CD4-positive, CD25-positive, alpha-beta regulatory T cell (primary cell): Measurements from ENCODE around the gene SHMT1. TPM values are rescaled to one million over a fixed set of nuclear protein-coding genes. Genes with fewer than 3 reads are reported as not detected.
A peak's percentile ranks its signal among the peaks of the same experiment; 100 is the strongest.
"Not testable (repeated sequence)": the region's sequence is repeated elsewhere in the genome, so short reads cannot be mapped to it uniquely, and the experiment has no call there.

Experiments
- ATAC-seq, 2 donors: fragments of 150-1000 bp; cut with Tn5 transposase; one replicate each; pipeline ENCODE4 v1.10.0; 2021; ENCODE audit warnings: low read depth in 2 of 2, moderate number of reproducible peaks in 2 of 2, moderate library complexity in 1 of 2
- DNase-seq, 3 donors: peaks; one replicate each; pipeline versions ENCODE4 v3.0.0 to v3.0.0-alpha.2; 2012 to 2022; ENCODE audit warnings: mixed read lengths in 1 of 3
- H3K27ac ChIP-seq: one replicate; pipeline ENCODE4 v1.7.0; 2013; ENCODE audit warnings: mild to moderate bottlenecking, low read length; ENCODE audit not compliant: insufficient read depth, poor library complexity, severe bottlenecking
- H3K27me3 ChIP-seq: one replicate; pipeline ENCODE4 v1.7.0; 2013; ENCODE audit warnings: low read length; ENCODE audit not compliant: control insufficient read depth, insufficient read depth
- H3K36me3 ChIP-seq: one replicate; pipeline ENCODE4 v1.7.0; 2013; ENCODE audit warnings: mild to moderate bottlenecking, low read length, moderate library complexity; ENCODE audit not compliant: control insufficient read depth, insufficient read depth
- H3K4me1 ChIP-seq: 2 replicates; pipeline ENCODE4 v1.7.0; 2013; ENCODE audit warnings: mild to moderate bottlenecking, low read length; ENCODE audit not compliant: insufficient read depth, control insufficient read depth, poor library complexity, severe bottlenecking
- H3K4me3 ChIP-seq: one replicate; pipeline ENCODE4 v1.7.0; 2013; ENCODE audit warnings: low read depth, mild to moderate bottlenecking, low read length, moderate library complexity
- H3K9me3 ChIP-seq, 2 experiments: 1 replicate in 1 of 2; 2 replicates in 1 of 2; pipeline ENCODE4 v1.7.0; 2013; ENCODE audit warnings: low read length in 2 of 2, mild to moderate bottlenecking in 1 of 2, moderate library complexity in 1 of 2; ENCODE audit not compliant: control insufficient read depth in 2 of 2
- H3K27ac Mint-ChIP-seq, 3 donors: one replicate each; pipeline ENCODE4 v1.8.0; 2020 to 2022; ENCODE audit warnings: mild to moderate bottlenecking in 3 of 3, mixed read lengths in 3 of 3, moderate library complexity in 2 of 3
- H3K27me3 Mint-ChIP-seq: one replicate; pipeline ENCODE4 v1.8.0; 2022; ENCODE audit warnings: mild to moderate bottlenecking, mixed read lengths
- H3K36me3 Mint-ChIP-seq: one replicate; pipeline ENCODE4 v1.8.0; 2020; ENCODE audit warnings: mixed read lengths
- H3K4me1 Mint-ChIP-seq, 4 donors: one replicate each; pipeline ENCODE4 v1.8.0; 2020 to 2022; ENCODE audit warnings: mixed read lengths in 4 of 4, mild to moderate bottlenecking in 1 of 4
- H3K4me3 Mint-ChIP-seq, 4 donors: one replicate each; pipeline ENCODE4 v1.8.0; 2020 to 2022; ENCODE audit warnings: mild to moderate bottlenecking in 4 of 4, mixed read lengths in 4 of 4, moderate library complexity in 3 of 4
- H3K9me3 Mint-ChIP-seq, 7 donors: one replicate each; pipeline ENCODE4 v1.8.0; 2020 to 2022; ENCODE audit warnings: mixed read lengths in 7 of 7, mild to moderate bottlenecking in 3 of 7, moderate library complexity in 2 of 7
- polyA plus RNA-seq, 4 donors: library from polyadenylated mRNA; unstranded; fragments of 300-500 nt; fragmentation: Illumina TruSeq; gene quantifications; one replicate each; pipeline ENCODE4 v1.2.3, GENCODE V29; 2021
- total RNA-seq: library from RNA; stranded (reverse); gene quantifications from one replicate; pipeline ENCODE4 v1.2.3, GENCODE V29; 2022

SHMT1 gene
- total and polyA plus RNA-seq, 5 donors from 2014 or later, result 19.0 to 44.7 (median 34.5) TPM

DNA sequence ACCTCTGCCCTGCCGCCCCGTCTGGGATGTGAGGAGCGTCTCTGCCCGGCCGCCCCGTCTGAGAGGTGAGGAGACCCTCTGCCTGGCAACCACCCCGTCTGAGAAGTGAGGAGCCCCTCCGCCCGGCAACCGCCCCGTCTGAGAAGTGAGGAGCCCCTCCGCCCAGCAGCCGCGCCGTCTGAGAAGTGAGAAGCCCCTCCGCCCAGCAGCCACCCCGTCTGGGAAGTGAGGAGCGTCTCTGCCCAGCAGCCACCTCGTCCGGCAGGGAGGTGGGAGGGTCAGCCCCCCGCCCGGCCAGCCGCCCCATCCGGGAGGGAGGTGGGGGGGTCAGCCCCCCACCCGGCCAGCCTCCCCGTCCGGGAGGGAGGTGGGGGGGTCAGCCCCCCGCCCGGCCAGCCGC lies 65.3 kb downstream of the SHMT1 start:
- ATAC-seq, H3K4me3 ChIP-seq, H3K27ac Mint-ChIP-seq, H3K4me1 ChIP-seq, H3K4me3 Mint-ChIP-seq, H3K4me1 Mint-ChIP-seq, H3K9me3 Mint-ChIP-seq, DNase-seq, H3K27me3 Mint-ChIP-seq, H3K9me3 ChIP-seq, H3K27ac ChIP-seq, H3K27me3 ChIP-seq: not testable (repeated sequence)
- peaks cover 47% of the 10 kb centered on the region for H3K36me3 ChIP-seq
- H3K36me3 Mint-ChIP-seq, result peaks cover 31% of the 10 kb centered on the region

DNA sequence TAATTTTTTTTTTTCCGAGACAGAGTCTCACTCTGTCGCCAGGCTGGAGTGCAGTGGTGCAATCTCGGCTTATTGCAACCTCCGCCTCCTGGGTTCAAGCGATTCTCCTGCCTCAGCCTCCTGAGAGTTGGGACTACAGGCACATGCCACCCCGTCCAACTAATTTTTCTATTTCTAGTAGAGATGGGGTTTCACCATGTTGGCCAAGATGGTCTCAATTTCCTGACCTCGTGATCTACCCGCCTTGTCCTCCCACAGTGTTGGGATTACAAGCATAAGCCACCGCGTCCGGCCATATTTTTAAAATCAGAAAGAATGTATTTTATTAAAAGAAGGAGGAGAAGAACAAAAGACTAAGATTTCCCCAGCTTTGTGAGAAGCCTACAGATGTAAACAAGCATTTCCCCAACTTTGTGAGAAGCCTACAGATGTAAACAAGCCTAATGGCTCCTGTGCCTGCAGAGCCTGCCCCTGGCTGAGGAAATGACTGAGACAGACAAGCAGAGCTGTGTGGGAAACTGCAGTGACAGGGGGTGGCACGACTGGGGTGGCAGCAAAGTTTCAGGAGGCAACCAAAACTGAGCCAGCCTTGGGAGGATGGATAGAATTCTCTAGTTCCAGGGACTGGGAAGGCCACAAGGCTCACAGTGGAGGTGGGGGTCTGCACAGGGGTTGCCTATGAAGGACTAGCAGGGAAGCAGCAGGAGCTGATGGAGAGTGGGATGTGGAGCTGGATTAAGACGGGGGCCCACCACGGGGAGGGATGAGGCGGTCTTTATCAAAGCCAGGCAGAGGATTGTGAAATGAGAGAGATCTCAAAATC lies 71.4 kb downstream of the SHMT1 start:
- no peak overlapping the region for H3K4me3 Mint-ChIP-seq
- no peaks in the 10 kb centered on the region for H3K27me3 Mint-ChIP-seq
- H3K9me3 ChIP-seq, result no peaks in the 10 kb centered on the region
- no peaks in the 10 kb centered on the region for H3K4me1 ChIP-seq
- ATAC-seq (no peak), DNase-seq (no peak)
- peak overlapping the region in 1 of 3 donors; percentile 5 for H3K27ac Mint-ChIP-seq
- no peak overlapping the region for H3K4me3 ChIP-seq
- H3K27ac ChIP-seq, result no peak overlapping the region
- no peaks in the 10 kb centered on the region for H3K27me3 ChIP-seq
- H3K9me3 Mint-ChIP-seq, result no peaks in the 10 kb centered on the region
- peaks cover 0 to 2% (median 0%) of the 10 kb centered on the region in 4 donors for H3K4me1 Mint-ChIP-seq
- H3K36me3 ChIP-seq, result peaks cover 55% of the 10 kb centered on the region
- H3K36me3 Mint-ChIP-seq, result peaks cover 22% of the 10 kb centered on the region

DNA sequence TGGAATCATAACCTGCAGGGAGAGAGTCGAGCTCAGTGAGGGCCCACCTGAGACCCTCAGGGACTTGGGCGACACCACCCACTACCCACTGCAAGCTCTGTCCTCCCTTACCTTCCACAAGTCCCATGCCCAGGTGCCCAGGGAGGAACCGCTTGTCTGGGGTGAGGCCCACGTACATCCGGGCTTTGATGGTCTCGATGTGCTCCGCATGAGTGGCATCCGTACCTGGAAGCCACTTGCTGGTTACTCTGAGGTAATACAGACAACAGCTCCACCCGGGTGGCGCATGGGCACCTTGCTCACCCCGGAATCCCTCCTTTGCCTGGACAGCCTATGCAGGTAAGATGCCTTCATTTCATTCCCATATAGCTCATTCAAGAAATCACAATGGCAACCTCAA lies 78.1 kb downstream of the SHMT1 start:
- Mint-ChIP-seq H3K27me3 (no peaks in the 10 kb centered on the region), H3K9me3 (no peaks in the 10 kb centered on the region), H3K4me3 (no peak overlapping the region), H3K27ac (peak overlapping the region in 1 of 3 donors; percentile 20), H3K36me3 (peaks cover 43% of the 10 kb centered on the region), H3K4me1 (peaks cover 0 to 2% (median 0%) of the 10 kb centered on the region in 4 donors)
- peaks cover 73% of the 10 kb centered on the region for H3K36me3 ChIP-seq
- no peak overlapping the region for H3K27ac ChIP-seq
- H3K27me3 ChIP-seq, result no peaks in the 10 kb centered on the region
- no peak overlapping the region for H3K4me3 ChIP-seq
- H3K4me1 ChIP-seq, result no peaks in the 10 kb centered on the region
- ATAC-seq (no peak), DNase-seq (no peak)
- no peaks in the 10 kb centered on the region for H3K9me3 ChIP-seq

GRCh38 chr17:18281788-18282187 lies 81.6 kb downstream of the SHMT1 start:
- H3K9me3 ChIP-seq, result no peaks in the 10 kb centered on the region
- peaks cover 40% of the 10 kb centered on the region for H3K36me3 Mint-ChIP-seq
- ATAC-seq (no peak), DNase-seq (no peak)
- no peak overlapping the region for H3K4me3 Mint-ChIP-seq
- no peak overlapping the region for H3K4me3 ChIP-seq
- no peaks in the 10 kb centered on the region for H3K4me1 Mint-ChIP-seq
- H3K4me1 ChIP-seq, result no peaks in the 10 kb centered on the region
- no peak overlapping the region for H3K27ac Mint-ChIP-seq
- H3K27ac ChIP-seq, result no peak overlapping the region
- H3K27me3 Mint-ChIP-seq, result no peaks in the 10 kb centered on the region
- H3K9me3 Mint-ChIP-seq, result no peaks in the 10 kb centered on the region
- H3K27me3 ChIP-seq, result no peaks in the 10 kb centered on the region
- H3K36me3 ChIP-seq, result peaks cover 72% of the 10 kb centered on the region

- peaks cover 81% of the 10 kb centered on the region for H3K36me3 ChIP-seq
- Mint-ChIP-seq H3K4me3 (no peak overlapping the region), H3K9me3 (no peaks in the 10 kb centered on the region), H3K27ac (no peak overlapping the region), H3K4me1 (no peaks in the 10 kb centered on the region), H3K27me3 (no peaks in the 10 kb centered on the region), H3K36me3 (peaks cover 41% of the 10 kb centered on the region)
- DNase-seq (no peak), ATAC-seq (no peak)
- H3K27me3 ChIP-seq, result no peaks in the 10 kb centered on the region
- H3K4me1 ChIP-seq, result no peaks in the 10 kb centered on the region
- H3K4me3 ChIP-seq, result no peak overlapping the region
- H3K9me3 ChIP-seq, result no peaks in the 10 kb centered on the region
- H3K27ac ChIP-seq, result no peak overlapping the region
Measured at GRCh38 chr17:18280766-18281371, 82.5 kb downstream of the SHMT1 start.

GRCh38 chr17:18280249-18280648 lies 83.1 kb downstream of the SHMT1 start:
- peaks cover 79% of the 10 kb centered on the region for H3K36me3 ChIP-seq
- H3K4me3 Mint-ChIP-seq, result no peak overlapping the region

GRCh38 chr17:18278867-18279266 lies 84.5 kb downstream of the SHMT1 start:
- H3K9me3 Mint-ChIP-seq, result no peaks in the 10 kb centered on the region
- no peak for ATAC-seq
- H3K9me3 ChIP-seq, result no peaks in the 10 kb centered on the region
- H3K27ac ChIP-seq, result no peak overlapping the region
- no peak for DNase-seq
- peaks cover 76% of the 10 kb centered on the region for H3K36me3 ChIP-seq
- no peaks in the 10 kb centered on the region for H3K4me1 ChIP-seq
- no peak overlapping the region for H3K4me3 ChIP-seq
- no peak overlapping the region for H3K27ac Mint-ChIP-seq
- no peaks in the 10 kb centered on the region for H3K4me1 Mint-ChIP-seq
- H3K36me3 Mint-ChIP-seq, result peaks cover 25% of the 10 kb centered on the region
- H3K27me3 ChIP-seq, result no peaks in the 10 kb centered on the region
- no peak overlapping the region for H3K4me3 Mint-ChIP-seq
- H3K27me3 Mint-ChIP-seq, result no peaks in the 10 kb centered on the region

More at GRCh38 chr17:18280249-18280648, 83.1 kb downstream of the SHMT1 start:
- no peak overlapping the region for H3K27ac ChIP-seq
- peaks cover 36% of the 10 kb centered on the region for H3K36me3 Mint-ChIP-seq
- no peak overlapping the region for H3K4me3 ChIP-seq
- ATAC-seq (no peak), DNase-seq (no peak)
- no peaks in the 10 kb centered on the region for H3K9me3 Mint-ChIP-seq
- H3K4me1 Mint-ChIP-seq, result no peaks in the 10 kb centered on the region
- H3K9me3 ChIP-seq, result no peaks in the 10 kb centered on the region
- no peaks in the 10 kb centered on the region for H3K4me1 ChIP-seq
- no peak overlapping the region for H3K27ac Mint-ChIP-seq
- H3K27me3 ChIP-seq, result no peaks in the 10 kb centered on the region
- no peaks in the 10 kb centered on the region for H3K27me3 Mint-ChIP-seq
